HCT116 (cell line): ENCODE measurements around the gene PKN3.

ENCODE experiments used
- EZH2 ChIP-seq: fragments of 200-600 bp; sonication (generic); IDR thresholded peaks from 2 replicates; pipeline ENCODE4 v1.6.1; 2017; ENCODE audit warnings: antibody characterized with exemption, mixed run types
- EZH2phosphoT487 ChIP-seq: fragments of 200-600 bp; IDR thresholded peaks from 2 replicates; pipeline ENCODE4 v1.6.1; 2018; ENCODE audit warnings: antibody characterized with exemption, borderline replicate concordance
- SIN3A ChIP-seq: IDR thresholded peaks from 2 replicates; pipeline ENCODE4 v1.6.1; 2012; ENCODE audit warnings: low read depth
- SP1 ChIP-seq: IDR thresholded peaks from 2 replicates; pipeline ENCODE4 v1.6.1; 2012; ENCODE audit warnings: low read depth
- ZFX ChIP-seq: fragments of 450-650 bp; IDR thresholded peaks from 2 replicates; pipeline ENCODE4 v1.6.1; 2017
- TF ChIP-seq, protein P1 (sequence below), 3 experiments: fragments of 200-600 bp in 1 of 3; sonication (generic) in 1 of 3; IDR thresholded peaks in 2 of 3; conservative IDR thresholded peaks in 1 of 3; 2 replicates each; pipeline ENCODE4 v1.5.1; 2012 to 2017; ENCODE audit warnings: low read depth in 2 of 3, low read length in 2 of 3, antibody characterized with exemption in 1 of 3, borderline replicate concordance in 1 of 3, control low read depth in 1 of 3, mild to moderate bottlenecking in 1 of 3, mixed read lengths in 1 of 3, mixed run types in 1 of 3, moderate library complexity in 1 of 3; ENCODE audit not compliant: insufficient read depth in 1 of 3

DNA sequence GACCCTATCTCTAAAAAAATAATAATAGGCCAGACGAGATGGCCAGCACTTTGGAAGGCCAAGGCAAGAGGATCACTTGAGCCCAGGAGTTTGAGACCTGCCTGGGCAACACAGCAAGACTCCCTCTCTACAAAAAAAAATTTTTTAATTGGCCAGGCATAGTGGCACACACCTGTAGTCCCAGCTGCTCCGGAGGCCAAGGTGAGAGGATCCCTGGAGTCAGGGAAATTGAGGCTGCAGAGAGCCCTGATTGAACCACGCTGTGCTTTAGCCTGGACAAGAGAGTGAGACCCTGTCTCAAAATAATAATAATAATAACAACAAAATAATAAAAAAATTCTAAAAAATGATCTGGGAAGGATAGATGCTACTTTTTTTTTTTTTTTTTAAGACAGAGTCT lies 44.5 kb upstream of the PKN3 start:
- TF ChIP-seq EZH2phosphoT487 (no peak), EZH2 (no peak), SIN3A (no peak), SP1 (no peak), ZFX (no peak)
- TF ChIP-seq, protein P1, sequence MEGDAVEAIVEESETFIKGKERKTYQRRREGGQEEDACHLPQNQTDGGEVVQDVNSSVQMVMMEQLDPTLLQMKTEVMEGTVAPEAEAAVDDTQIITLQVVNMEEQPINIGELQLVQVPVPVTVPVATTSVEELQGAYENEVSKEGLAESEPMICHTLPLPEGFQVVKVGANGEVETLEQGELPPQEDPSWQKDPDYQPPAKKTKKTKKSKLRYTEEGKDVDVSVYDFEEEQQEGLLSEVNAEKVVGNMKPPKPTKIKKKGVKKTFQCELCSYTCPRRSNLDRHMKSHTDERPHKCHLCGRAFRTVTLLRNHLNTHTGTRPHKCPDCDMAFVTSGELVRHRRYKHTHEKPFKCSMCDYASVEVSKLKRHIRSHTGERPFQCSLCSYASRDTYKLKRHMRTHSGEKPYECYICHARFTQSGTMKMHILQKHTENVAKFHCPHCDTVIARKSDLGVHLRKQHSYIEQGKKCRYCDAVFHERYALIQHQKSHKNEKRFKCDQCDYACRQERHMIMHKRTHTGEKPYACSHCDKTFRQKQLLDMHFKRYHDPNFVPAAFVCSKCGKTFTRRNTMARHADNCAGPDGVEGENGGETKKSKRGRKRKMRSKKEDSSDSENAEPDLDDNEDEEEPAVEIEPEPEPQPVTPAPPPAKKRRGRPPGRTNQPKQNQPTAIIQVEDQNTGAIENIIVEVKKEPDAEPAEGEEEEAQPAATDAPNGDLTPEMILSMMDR (IDR thresholded peaks at IDR 0.05 in 2 of 3, conservative IDR thresholded peaks at IDR 0.05 in 1 of 3; ENCODE audit: borderline replicate concordance in 1 of 3, insufficient read depth in 1 of 3, low read depth in 2 of 3, low read length in 2 of 3), result no peak
